NCI-H524 treated with DMSO at 0.1 percent for 48 hours (cell line): ENCODE data around the gene DLX3.

Experiments used
- DNase-seq: peaks from one replicate; lab custom pipeline; 2025; lab: John Stamatoyannopoulos, UW

The DLX3 gene

DNA sequence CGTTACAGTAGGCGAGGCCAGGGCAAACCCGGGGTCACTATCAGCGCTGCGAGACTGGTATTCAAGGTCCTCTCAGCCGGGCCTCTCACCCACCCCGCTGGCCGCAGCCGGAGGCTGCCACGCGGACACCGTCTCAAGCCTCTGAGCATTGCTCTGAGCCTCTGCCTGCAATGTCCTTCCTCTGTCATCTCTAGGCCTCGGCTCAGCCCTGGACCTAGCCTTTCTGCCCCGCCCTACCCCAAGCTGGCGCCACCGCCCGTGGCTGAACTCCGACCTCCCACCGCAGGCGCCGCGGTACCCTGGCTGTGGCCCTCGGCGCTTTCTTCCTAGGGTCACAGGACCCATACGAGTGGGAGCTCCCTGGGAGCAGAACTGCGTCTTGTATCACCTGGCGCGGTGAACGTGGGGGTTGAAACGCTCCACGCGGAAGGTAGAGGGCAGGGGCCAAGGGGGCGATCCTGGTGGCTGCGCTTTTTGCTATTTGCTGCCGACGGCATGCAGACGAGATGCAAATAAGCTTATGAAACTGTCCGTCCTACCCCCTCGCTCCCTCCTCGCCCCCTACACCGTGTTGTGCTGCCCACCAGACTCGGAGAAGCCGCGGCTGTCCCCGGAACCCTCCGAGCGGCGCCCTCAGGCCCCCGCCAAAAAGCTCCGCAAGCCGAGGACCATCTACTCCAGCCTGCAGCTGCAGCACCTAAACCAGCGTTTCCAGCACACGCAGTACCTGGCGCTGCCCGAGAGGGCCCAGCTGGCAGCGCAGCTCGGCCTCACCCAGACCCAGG is 22.3 kb downstream of the DLX3 start:
- no peak for DNase-seq

DNA sequence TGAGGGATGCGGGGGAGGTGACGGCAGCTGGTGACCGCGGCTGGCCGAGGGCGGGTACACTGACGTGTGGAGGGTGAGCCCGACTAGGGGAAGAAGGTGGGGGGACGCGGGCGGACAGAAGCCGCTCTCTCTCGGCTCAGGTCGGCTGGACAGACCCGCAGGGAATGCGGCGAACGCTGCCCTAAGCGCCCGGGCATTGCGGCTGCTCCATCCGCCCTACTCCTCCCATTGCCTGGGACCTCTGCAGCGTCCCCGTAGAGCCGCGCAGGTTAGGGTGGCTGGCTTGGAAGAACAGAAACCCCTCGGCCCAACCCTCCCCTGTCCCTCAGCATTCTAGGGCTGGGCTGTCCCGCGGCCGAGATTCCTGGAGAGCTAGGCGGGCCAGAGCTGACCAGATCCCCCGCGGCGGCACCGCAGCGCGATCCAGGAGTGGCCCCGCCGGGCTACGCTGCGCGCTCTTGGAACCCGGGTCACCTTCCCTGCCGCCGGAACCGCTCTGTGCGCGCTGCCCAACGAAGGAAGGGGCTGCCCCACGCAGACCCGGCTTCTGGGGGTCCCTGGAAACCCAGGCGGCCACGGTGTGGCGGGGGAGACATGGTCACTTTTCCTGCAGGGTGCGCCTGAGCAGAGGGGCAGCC is 23.1 kb downstream of the DLX3 start:
- DNase-seq: no peak

GRCh38 chr17:49971199-49971847 is 23.7 kb downstream of the DLX3 start:
- DNase-seq: no peak

GRCh38 chr17:49970498-49970897 is 24.5 kb downstream of the DLX3 start:
- no peak for DNase-seq

DNA sequence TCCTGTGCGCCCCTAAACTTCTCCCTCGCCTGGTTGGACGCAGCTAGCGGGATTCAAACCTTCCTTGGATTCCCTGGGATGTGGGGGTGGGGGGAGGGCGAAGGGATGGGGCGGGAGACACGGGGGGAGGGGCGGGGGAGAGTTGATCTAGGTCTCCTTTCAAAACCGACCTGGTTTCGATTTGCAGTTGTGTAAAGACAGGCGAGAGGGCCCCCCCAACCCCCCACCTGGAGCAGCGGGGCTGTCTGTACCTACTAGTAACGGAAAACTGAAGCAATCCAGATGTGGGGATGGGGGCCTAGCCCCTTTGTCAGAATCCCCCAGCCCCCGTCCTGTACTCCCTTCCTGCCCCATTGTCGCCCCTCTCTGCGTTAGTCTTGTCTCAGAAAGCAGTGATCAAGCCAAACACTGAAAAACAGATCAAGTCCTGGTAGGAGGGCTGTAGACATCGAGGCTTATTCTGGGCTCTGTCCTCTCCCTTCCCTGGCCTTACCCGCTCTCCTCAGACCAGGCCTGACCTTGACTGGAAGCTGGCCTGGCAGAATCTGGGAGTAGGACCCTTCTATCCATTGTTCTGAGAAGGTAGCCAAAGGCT is 25.1 kb downstream of the DLX3 start:
- DNase-seq: no peak

GRCh38 chr17:49969134-49969759 is 25.8 kb downstream of the DLX3 start, which contains the start of gene DLX4:
TSS of gene DLX4 (plus strand) at chr17:49969190. CDS start at chr17:49969469, 279 bp downstream.
- no peak for DNase-seq

GRCh38 chr17:49968405-49969133 is 26.5 kb downstream of the DLX3 start:
- peak; percentile 21 for DNase-seq

- no peak for DNase-seq
Measured at GRCh38 chr17:49967621-49968404, 27.2 kb downstream of the DLX3 start.

- no peak for DNase-seq
Measured at GRCh38 chr17:49967205-49967604, 27.8 kb downstream of the DLX3 start.

DNA sequence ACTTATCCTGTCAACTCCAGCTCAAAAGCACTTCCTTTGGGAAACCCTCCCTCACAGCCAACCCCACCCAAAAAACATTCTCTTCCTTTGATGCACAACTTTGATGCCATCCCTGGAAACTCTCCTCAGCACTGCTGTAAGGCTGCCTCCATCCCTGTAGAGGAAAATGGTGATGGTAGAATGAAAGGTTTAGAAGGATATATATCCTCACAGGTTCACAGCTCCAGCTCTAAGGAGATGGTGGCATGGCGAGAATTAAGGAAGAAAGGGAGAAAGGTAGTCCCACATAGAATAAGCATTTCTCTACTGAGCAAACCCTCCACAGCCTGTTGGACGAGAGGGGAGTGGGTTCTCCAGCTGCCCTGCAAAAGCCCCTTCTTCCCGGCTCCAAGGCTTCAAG is 28.3 kb downstream of the DLX3 start:
- DNase-seq: no peak

DNA sequence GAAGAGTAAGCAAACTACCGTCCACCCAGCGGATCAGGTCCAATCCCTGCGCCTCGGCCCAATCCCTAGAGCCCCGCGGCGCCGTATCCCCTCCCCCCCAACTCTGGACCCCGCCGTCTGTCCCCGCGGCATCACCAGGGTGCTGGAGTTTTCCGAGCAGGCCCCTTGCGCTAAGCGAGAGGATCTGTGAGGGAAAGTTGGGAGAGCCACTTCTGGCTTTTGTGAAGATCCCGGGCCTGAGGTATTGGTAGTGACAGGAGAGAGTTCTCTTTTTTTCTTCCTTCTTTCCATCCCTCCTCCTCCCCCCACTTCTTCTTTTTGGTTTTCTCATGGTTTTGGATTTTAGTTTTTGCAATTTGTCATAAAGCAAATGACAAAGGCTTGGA is 29.5 kb downstream of the DLX3 start:
- no peak for DNase-seq

GRCh38 chr17:49964769-49965523 is 30.1 kb downstream of the DLX3 start:
- no peak for DNase-seq

DNA sequence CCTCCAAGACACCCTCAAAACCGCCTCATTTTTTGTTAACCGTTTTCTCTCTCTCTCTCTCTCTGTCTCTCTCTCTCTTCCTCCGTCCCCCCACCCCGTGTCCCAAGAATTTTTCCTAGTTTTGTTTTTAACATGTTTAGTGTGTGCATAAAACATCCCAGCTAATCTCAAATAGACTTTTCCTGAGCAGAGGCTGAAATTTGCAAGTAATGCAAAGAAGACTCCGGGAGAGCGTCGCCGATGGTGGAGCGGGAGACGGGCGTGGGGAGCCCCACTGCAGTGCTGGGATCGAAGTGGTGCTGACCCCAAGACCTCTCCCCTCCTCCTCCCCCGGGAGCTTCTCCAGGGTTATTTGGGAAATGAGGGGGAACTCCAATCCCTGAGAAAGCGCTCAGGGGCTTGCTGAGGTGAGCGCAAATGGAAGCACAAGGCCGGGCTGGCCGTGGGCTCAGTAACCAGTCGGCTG is 30.7 kb downstream of the DLX3 start:
- DNase-seq: no peak

- no peak for DNase-seq
Measured at GRCh38 chr17:49963626-49964302, 31.3 kb downstream of the DLX3 start.

DNA sequence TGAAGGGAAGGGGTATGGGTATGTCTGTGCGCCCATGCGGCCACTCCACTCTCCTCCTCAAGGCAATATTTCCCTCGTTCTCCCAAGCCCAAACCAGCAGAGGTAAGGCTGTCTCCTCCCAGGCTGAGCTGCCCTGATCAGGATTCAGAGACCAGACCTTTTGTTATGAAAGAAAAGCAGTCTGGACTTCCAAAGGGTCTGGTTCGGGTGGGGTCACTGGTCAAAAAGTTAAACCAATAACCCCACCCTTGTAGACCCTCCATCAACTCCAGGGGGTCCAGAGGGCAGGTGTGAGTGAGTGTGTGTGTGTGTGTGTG is 31.8 kb downstream of the DLX3 start:
- DNase-seq: no peak

DNA sequence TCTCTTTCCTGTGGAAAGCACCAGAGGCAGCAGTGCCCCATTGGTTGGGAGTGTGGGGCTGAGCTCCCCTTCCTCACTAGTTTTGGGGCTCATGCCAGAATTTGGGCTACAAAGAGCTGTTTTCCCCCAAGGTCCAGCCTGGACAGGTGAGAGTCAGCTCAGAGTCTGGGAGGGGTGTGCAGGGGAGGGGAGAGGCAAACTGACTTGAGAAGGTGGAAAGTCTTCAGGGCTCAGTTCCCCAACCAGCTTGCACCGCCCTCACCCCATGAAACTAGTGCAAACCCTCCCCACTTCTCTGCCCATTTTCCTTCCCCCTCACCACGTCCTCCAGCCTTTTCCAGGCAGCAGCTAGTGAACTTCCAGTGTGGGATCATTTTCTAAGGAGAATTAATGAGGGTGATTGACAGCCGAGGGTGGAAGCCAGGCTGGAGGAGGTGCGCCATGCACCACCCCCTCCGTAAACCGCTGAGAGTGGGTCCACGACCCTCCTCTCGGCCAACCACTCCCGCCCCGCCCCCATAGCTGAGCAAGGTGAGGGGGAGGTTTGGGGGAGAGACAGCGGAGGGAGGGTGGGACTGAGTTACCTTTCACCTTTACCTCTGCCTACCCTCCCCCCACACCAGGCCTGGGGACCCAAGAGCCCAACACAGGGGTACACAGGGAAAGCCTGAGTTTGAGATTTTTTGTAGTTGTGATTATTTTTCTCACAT is 32.3 kb downstream of the DLX3 start:
- DNase-seq: no peak

GRCh38 chr17:49959183-49959935 is 35.7 kb downstream of the DLX3 start:
- no peak for DNase-seq

DNA sequence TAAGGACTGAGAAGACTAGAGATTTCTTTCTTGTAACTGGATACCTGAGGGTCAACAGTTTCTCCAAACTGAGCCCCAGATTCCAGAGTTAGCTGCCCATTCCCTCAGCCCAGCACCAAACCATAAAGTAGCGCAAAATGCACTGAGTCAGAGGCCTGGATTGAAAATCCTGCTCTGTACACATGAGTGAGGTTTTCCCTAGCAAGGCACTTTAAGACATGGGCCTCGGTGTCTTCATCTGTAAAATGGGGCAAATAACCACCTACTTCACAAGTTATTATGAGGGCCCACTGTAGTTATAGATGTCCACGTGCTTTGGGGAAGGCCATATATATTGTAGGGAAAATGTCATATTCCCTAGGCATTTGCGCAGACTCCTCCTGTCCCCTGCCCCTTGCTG is 36.3 kb downstream of the DLX3 start:
- DNase-seq: no peak
